Erythroblast (primary cell): Measurements from ENCODE around the gene EHBP1.

ENCODE experiments used
- GATA1 ChIP-seq: IDR thresholded peaks from 2 replicates; pipeline ENCODE4 v1.6.1; 2011; ENCODE audit warnings: low read depth, mild to moderate bottlenecking, control low read depth, low read length, moderate library complexity
- POLR2A ChIP-seq: IDR thresholded peaks from 2 replicates; pipeline ENCODE4 v1.6.1; 2011; ENCODE audit warnings: mild to moderate bottlenecking, low read length

DNA sequence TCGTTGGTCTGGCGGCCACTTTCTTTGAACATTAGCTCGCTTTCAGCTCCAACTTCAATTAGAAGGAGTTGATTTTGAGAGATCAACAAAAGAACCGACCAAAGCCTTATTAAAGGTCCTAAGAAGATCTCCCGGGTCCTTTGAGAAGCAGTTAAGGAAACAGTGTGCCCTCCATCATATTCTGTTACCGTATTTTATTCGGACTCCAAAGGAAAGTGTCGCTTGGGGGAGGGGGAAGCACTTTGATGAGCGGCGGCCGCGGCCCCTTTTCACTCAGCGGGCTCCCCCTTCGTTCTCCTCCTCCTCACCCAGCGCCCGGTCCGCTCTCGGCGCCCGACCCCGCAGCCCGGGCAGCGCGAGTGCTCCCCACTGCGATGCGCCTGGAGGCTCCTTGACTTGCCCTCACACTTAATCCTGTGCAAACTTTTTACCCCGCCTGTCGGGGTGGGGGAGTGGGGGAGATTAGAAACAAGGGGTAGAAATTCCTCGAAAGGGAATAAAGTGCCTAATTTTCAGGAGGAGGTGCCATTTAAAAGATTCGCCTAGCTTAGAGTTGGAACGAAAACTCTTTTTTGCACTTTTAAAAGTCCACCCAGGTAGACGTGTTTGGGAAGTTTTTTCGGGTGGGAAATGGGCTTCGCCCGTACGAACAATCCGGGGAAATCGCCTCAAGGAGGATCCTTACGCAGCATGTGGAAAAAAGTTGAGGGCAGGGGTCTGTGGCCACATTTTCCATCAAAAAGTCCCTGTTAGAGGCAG, 343.9 kb downstream of the EHBP1 start:
- TF ChIP-seq POLR2A: no peak
- no peak for TF ChIP-seq GATA1
